HepG2 (cell line): ENCODE data around the gene BRD2. TPM values are rescaled to one million over a fixed set of nuclear protein-coding genes. Genes with fewer than 3 reads are reported as not detected.

Experiments used
- ATAC-seq: fragments of 200-7000 bp; cut with Tn5 transposase; 3 replicates; pipeline ENCODE4 v1.9.1; 2020; ENCODE audit warnings: mild to moderate bottlenecking, moderate library complexity
- BruUV-seq: library from RNA; stranded (reverse); fragments of 400-500 nt; replicated peaks from 2 replicates; lab custom pipeline; 2021; lab: Mats Ljungman, UMichigan
- CTCF ChIA-PET: fragments of 300-600 bp; formaldehyde crosslinking; extraction: SDS; loops from one replicate; lab custom pipeline; 2021; ENCODE audit warnings: low total read pairs, inconsistent platforms, low intra/inter-chr PET ratio; lab: Yijun Ruan, JAX
- POLR2A ChIA-PET: fragments of 350-600 bp; sonication (Branson Sonifier 250); formaldehyde crosslinking; loops from one replicate; lab custom pipeline; 2020; ENCODE audit warnings: antibody characterized with exemption, inconsistent platforms; lab: Yijun Ruan, JAX
- DNase-seq: peaks from one replicate; pipeline ENCODE4 v3.0.0-alpha.2; 2015; ENCODE audit warnings: low spot score
- FAIRE-seq: peaks from 3 replicates; lab custom pipeline; 2011; peaks lifted over from hg19 to GRCh38; lab: Jason Lieb, UNC
- H2AFZ ChIP-seq: one replicate; pipeline ENCODE4 v1.6.1; 2011; ENCODE audit warnings: low read length, inconsistent platforms
- H3K27ac ChIP-seq: fragments of 300-600 bp; 3 replicates; pipeline ENCODE4 v1.8.0; 2011; ENCODE audit warnings: mixed run types, mild to moderate bottlenecking, mixed read lengths, low read length, inconsistent platforms; ENCODE audit not compliant: insufficient read depth; ENCODE audit errors: extremely low read length
- H3K27me3 ChIP-seq, 2 experiments: fragments of 200-600 bp in 1 of 2; 2 replicates in 1 of 2; 3 replicates in 1 of 2; pipeline versions ENCODE4 v1.6.0 to v1.8.0; 2011; ENCODE audit warnings: low read length in 2 of 2, mild to moderate bottlenecking in 2 of 2, moderate library complexity in 2 of 2, inconsistent platforms in 1 of 2; ENCODE audit not compliant: insufficient read depth in 2 of 2, control insufficient read depth in 1 of 2
- H3K36me3 ChIP-seq, 2 experiments: fragments of 200-600 bp in 1 of 2; replicated peaks in 1 of 2; 2 replicates in 1 of 2; 3 replicates in 1 of 2; pipeline versions ENCODE4 v1.5.1 to v1.8.0; 2011; ENCODE audit warnings: low read length in 2 of 2, inconsistent platforms in 1 of 2; ENCODE audit not compliant: insufficient read depth in 2 of 2, control insufficient read depth in 1 of 2
- H3K4me1 ChIP-seq: 2 replicates; pipeline ENCODE4 v1.5.1; 2012; ENCODE audit warnings: low read length, inconsistent platforms; ENCODE audit not compliant: insufficient read depth
- H3K4me2 ChIP-seq: 2 replicates; pipeline ENCODE4 v1.6.0; 2011; ENCODE audit warnings: low read depth, low read length, inconsistent platforms
- H3K4me3 ChIP-seq, 3 experiments: fragments of 200-600 bp in 1 of 3; sonication (generic), shearing (Covaris generic) in 1 of 3; replicated peaks in 1 of 3; 2 replicates each; pipeline ENCODE4 v1.5.1; 2011 to 2016; ENCODE audit warnings: low read length in 3 of 3, inconsistent platforms in 2 of 3, low read depth in 2 of 3, mild to moderate bottlenecking in 2 of 3, control low read depth in 1 of 3, mixed read lengths in 1 of 3; ENCODE audit not compliant: insufficient read depth in 1 of 3
- H3K79me2 ChIP-seq: one replicate; pipeline ENCODE4 v1.6.1; 2011; ENCODE audit warnings: low read length, inconsistent platforms; ENCODE audit not compliant: insufficient read depth
- H3K9ac ChIP-seq: 2 replicates; pipeline ENCODE4 v1.6.0; 2011; ENCODE audit warnings: mild to moderate bottlenecking, low read depth, low read length, inconsistent platforms; ENCODE audit not compliant: insufficient read depth
- H3K9me3 ChIP-seq: 2 replicates; pipeline ENCODE4 v1.5.1; 2012; ENCODE audit warnings: mild to moderate bottlenecking, low read length
- H4K20me1 ChIP-seq: 2 replicates; pipeline ENCODE4 v1.6.0; 2011; ENCODE audit warnings: inconsistent platforms, mild to moderate bottlenecking, low read length, moderate library complexity; ENCODE audit not compliant: insufficient read depth
- GTF3A ChIP-seq: sonication (generic); formaldehyde crosslinking; conservative IDR thresholded peaks from 2 replicates; pipeline ENCODE4 v1.4.0; 2020; ENCODE audit warnings: mild to moderate bottlenecking, missing genetic modification reagents
- HDAC6 ChIP-seq: fragments of 200-600 bp; sonication (generic); IDR thresholded peaks from 2 replicates; pipeline ENCODE4 v1.7.0; 2017; ENCODE audit warnings: mild to moderate bottlenecking, antibody characterized with exemption, low read length, low read depth
- IRF2 ChIP-seq: IDR thresholded peaks from 2 replicates; pipeline ENCODE4 v1.6.1; 2018; ENCODE audit warnings: missing genetic modification reagents, missing compliant biosample characterization
- KDM4B ChIP-seq: sonication (generic); formaldehyde crosslinking; IDR thresholded peaks from 2 replicates; pipeline ENCODE4 v1.4.0; 2020; ENCODE audit warnings: missing genetic modification reagents
- POLR2A ChIP-seq, 2 experiments: IDR thresholded peaks; 2 replicates each; pipeline ENCODE4 v1.6.1; 2011; ENCODE audit warnings: low read depth in 2 of 2, low read length in 2 of 2, mild to moderate bottlenecking in 1 of 2, moderate library complexity in 1 of 2; ENCODE audit not compliant: insufficient read depth in 1 of 2
- ZNF142 ChIP-seq: sonication (generic); formaldehyde crosslinking; IDR thresholded peaks from 2 replicates; pipeline ENCODE4 v1.4.0; 2020; ENCODE audit warnings: missing genetic modification reagents
- ZNF282 ChIP-seq: fragments of 450-650 bp; IDR thresholded peaks from 2 replicates; pipeline ENCODE4 v1.6.1; 2018; ENCODE audit not compliant: partially characterized antibody
- ZNF33A ChIP-seq: sonication (generic); formaldehyde crosslinking; IDR thresholded peaks from 2 replicates; pipeline ENCODE4 v1.5.1; 2020; ENCODE audit warnings: missing genetic modification reagents, mild to moderate bottlenecking, moderate library complexity, borderline replicate concordance
- ZNF430 ChIP-seq: sonication (generic); formaldehyde crosslinking; IDR thresholded peaks from 2 replicates; pipeline ENCODE4 v1.9.0; 2021; ENCODE audit warnings: mild to moderate bottlenecking, missing genetic modification reagents
- WGBS: methylation state at CpG from one replicate; pipeline ENCODE4 v1.1.6; 2017; ENCODE audit warnings: low lambda C conversion rate; 5-methylcytosine and 5-hydroxymethylcytosine counted together
- in situ Hi-C: cut with HindIII; loops from 2 replicates; pipeline ENCODE4 v1.10.0; 2017; ENCODE audit warnings: low pct_unique_long_range_greater_than_20kb; ENCODE audit not compliant: extremely low pct_ligation_motif_present
- intact Hi-C: fragments of 100-400 bp; cut with micrococcal nuclease; formaldehyde crosslinking; loops from one replicate; pipeline ENCODE4 v1.10.0; 2022; ENCODE audit not compliant: unreplicated experiment
- polyA plus RNA-seq, 8 experiments: library from polyadenylated mRNA; depleted of rRNA in 3 of 8; stranded (reverse) in 7 of 8; unstranded in 1 of 8; fragments of >200 nt; fragmentation: Illumina TruSeq in 4 of 8; extraction: Trizol in 4 of 8; gene quantifications; 2 replicates each; pipeline versions ENCODE4 v1.2.1 to v1.2.3, GENCODE V29; 2011 to 2016; ENCODE audit warnings: low read depth in 4 of 8, missing spikeins in 1 of 8, mixed read lengths in 1 of 8; ENCODE audit not compliant: insufficient read depth in 1 of 8
- total RNA-seq, 5 experiments: library from RNA; depleted of rRNA; stranded (reverse); fragments of >200 nt; fragmentation: Illumina TruSeq; extraction: Trizol; gene quantifications; 2 replicates each; pipeline ENCODE4 v1.2.3, GENCODE V29; 2016; ENCODE audit warnings: low read depth in 1 of 5

Gene BRD2
- total and polyA plus RNA-seq, 2 of the 13 experiments (the other 11 are each of a cell fraction or from before 2014, with no cell fraction given), result 143 to 202 TPM

GRCh38 chr6:32993363-32993973 is 25.1 kb downstream of the BRD2 start:
- no peak for FAIRE-seq
- no peak overlapping the region for H2AFZ ChIP-seq
- H3K27me3 ChIP-seq, result peaks cover 0 to 10% of the 10 kb centered on the region in 2 experiments; a peak in 3 of 5 replicates
- no peaks in the 10 kb centered on the region for H3K9me3 ChIP-seq
- H4K20me1 ChIP-seq, result no peaks in the 10 kb centered on the region
- H3K36me3 ChIP-seq, result no peaks in the 10 kb centered on the region
- no peak for DNase-seq
- in situ Hi-C loops, result no loop called here
- intact Hi-C loops, result no loop called here
- no peak overlapping the region for H3K4me2 ChIP-seq
- BruUV-seq, result no TSS peak
- no peak overlapping the region for H3K4me3 ChIP-seq
- H3K4me1 ChIP-seq, result no peaks in the 10 kb centered on the region
- 51% methylated on average over 9 of the region's 9 CpGs for WGBS
- no peak for TF ChIP-seq ZNF33A (CRISPR knock-in tag)
- TF ChIP-seq KDM4B (CRISPR knock-in tag), result no peak
- TF ChIP-seq ZNF282, result no peak
- TF ChIP-seq IRF2 (CRISPR knock-in tag), result no peak
- TF ChIP-seq POLR2A (IDR thresholded peaks at IDR 0.05; ENCODE audit: insufficient read depth in 1 of 2, low read depth in 2 of 2, low read length in 2 of 2), result no peak
- TF ChIP-seq ZNF142, result no peak
- no peak for TF ChIP-seq HDAC6
- no peak for TF ChIP-seq ZNF430
- TF ChIP-seq GTF3A (CRISPR knock-in tag), result no peak
- no peaks in the 10 kb centered on the region for H3K79me2 ChIP-seq
- ATAC-seq, result no peak
- CTCF ChIA-PET, result no interaction called here
- H3K27ac ChIP-seq, result no peak overlapping the region
- POLR2A ChIA-PET, result no interaction called here
- H3K9ac ChIP-seq, result no peak overlapping the region
